ENCODE data around the gene OSGEP.

The OSGEP gene

DNA sequence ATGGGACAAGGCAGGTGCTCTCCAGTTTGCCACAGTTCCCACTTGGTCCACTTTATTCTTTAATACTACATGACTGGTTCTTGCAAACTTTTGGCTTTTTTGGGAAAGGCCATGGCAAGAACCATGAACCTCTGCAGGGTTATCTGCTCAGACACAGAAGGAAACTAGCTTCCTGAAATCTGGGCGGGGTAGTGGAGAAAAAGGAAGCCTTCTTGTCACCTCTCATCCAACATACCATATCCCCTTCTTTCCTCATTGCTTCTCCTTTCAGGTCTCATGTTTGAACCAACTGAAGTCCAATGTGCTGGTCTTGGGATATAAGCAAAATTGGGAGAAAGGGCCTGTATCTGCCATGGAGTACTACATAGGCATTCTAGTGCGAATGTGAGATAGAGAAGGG, 13.2 kb downstream of the OSGEP start:
- no peak for DNase-seq
- Mint-ChIP-seq H3K27me3 (ENCODE audit: low read depth, poor library complexity) (peaks cover 20% of the 10 kb centered on the region), H3K9me3 (peaks cover 6% of the 10 kb centered on the region), H3K27ac (no peak overlapping the region), H3K4me3 (no peak overlapping the region), H3K4me1 (peaks cover 8% of the 10 kb centered on the region), H3K36me3 (ENCODE audit: low read depth) (peaks cover 15% of the 10 kb centered on the region)
- TF ChIP-seq, protein P1, sequence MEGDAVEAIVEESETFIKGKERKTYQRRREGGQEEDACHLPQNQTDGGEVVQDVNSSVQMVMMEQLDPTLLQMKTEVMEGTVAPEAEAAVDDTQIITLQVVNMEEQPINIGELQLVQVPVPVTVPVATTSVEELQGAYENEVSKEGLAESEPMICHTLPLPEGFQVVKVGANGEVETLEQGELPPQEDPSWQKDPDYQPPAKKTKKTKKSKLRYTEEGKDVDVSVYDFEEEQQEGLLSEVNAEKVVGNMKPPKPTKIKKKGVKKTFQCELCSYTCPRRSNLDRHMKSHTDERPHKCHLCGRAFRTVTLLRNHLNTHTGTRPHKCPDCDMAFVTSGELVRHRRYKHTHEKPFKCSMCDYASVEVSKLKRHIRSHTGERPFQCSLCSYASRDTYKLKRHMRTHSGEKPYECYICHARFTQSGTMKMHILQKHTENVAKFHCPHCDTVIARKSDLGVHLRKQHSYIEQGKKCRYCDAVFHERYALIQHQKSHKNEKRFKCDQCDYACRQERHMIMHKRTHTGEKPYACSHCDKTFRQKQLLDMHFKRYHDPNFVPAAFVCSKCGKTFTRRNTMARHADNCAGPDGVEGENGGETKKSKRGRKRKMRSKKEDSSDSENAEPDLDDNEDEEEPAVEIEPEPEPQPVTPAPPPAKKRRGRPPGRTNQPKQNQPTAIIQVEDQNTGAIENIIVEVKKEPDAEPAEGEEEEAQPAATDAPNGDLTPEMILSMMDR (IDR thresholded peaks at IDR 0.05) = no peak

GRCh38 chr14:20440882-20441281, 13.7 kb downstream of the OSGEP start:
- Mint-ChIP-seq H3K36me3 (ENCODE audit: low read depth) (peaks cover 15% of the 10 kb centered on the region), H3K9me3 (peaks cover 6% of the 10 kb centered on the region), H3K27me3 (ENCODE audit: low read depth, poor library complexity) (peaks cover 20% of the 10 kb centered on the region), H3K27ac (no peak overlapping the region), H3K4me1 (peaks cover 8% of the 10 kb centered on the region), H3K4me3 (no peak overlapping the region)
- no peak for DNase-seq
- TF ChIP-seq, protein P1 (IDR thresholded peaks at IDR 0.05) = no peak

GRCh38 chr14:20440465-20440864, 14.1 kb downstream of the OSGEP start:
- Mint-ChIP-seq H3K27ac (no peak overlapping the region), H3K9me3 (peaks cover 6% of the 10 kb centered on the region), H3K4me1 (peaks cover 12% of the 10 kb centered on the region), H3K36me3 (ENCODE audit: low read depth) (peaks cover 15% of the 10 kb centered on the region), H3K27me3 (ENCODE audit: low read depth, poor library complexity) (peaks cover 24% of the 10 kb centered on the region), H3K4me3 (no peak overlapping the region)
- no peak for DNase-seq
- TF ChIP-seq, protein P1 (IDR thresholded peaks at IDR 0.05) = no peak

DNA sequence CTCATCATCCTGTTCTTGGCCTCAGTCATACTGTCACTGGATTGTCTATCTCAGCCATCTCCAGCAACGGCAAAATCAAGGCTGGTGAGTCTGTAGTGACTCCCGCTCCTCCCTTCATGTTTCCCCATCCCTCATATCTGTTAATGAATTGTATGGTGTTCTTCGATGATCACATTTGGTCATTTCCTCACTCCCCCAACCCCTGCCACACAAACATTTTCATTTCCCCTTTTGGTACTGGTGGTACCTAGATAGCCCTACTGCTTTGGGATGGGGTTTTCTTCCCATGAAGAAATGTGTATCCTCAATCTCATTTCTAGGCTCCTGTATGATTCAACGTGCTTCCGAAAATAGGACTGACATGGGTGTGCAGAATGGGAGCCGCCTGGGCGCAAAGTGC, 15.9 kb downstream of the OSGEP start:
- TF ChIP-seq, protein P1 (IDR thresholded peaks at IDR 0.05) = no peak
- H3K9me3 Mint-ChIP-seq = peaks cover 6% of the 10 kb centered on the region
- H3K27me3 Mint-ChIP-seq (ENCODE audit: low read depth, poor library complexity) = peaks cover 28% of the 10 kb centered on the region
- no peak overlapping the region for H3K4me3 Mint-ChIP-seq
- peaks cover 15% of the 10 kb centered on the region for H3K36me3 Mint-ChIP-seq (ENCODE audit: low read depth)
- no peak for DNase-seq
- H3K27ac Mint-ChIP-seq = no peak overlapping the region
- H3K4me1 Mint-ChIP-seq = peaks cover 15% of the 10 kb centered on the region

DNA sequence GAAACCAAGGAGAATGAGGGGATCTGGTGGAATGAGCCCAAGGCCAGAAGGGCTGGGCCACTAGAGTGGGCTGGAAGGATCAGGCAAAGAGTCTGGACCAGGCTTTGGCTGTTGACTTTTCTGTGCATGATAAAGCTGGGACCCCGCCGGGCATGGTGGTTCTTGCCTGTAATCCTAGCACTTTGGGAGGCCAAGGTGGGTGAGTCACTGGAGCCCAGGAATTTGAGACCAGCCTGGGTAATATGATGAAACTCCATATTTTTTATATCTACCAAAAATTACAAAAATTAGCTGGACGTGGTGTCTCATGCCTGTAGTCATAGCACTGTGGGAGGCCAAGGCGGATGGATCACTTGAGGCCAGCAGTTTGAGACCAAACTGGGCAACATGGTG, 18.3 kb downstream of the OSGEP start:
- Mint-ChIP-seq H3K4me1 (peaks cover 15% of the 10 kb centered on the region), H3K27me3 (ENCODE audit: low read depth, poor library complexity) (peaks cover 28% of the 10 kb centered on the region), H3K9me3 (no peaks in the 10 kb centered on the region), H3K36me3 (ENCODE audit: low read depth) (no peaks in the 10 kb centered on the region), H3K27ac (no peak overlapping the region), H3K4me3 (no peak overlapping the region)
- TF ChIP-seq, protein P1 (IDR thresholded peaks at IDR 0.05) = no peak
- no peak for DNase-seq

DNA sequence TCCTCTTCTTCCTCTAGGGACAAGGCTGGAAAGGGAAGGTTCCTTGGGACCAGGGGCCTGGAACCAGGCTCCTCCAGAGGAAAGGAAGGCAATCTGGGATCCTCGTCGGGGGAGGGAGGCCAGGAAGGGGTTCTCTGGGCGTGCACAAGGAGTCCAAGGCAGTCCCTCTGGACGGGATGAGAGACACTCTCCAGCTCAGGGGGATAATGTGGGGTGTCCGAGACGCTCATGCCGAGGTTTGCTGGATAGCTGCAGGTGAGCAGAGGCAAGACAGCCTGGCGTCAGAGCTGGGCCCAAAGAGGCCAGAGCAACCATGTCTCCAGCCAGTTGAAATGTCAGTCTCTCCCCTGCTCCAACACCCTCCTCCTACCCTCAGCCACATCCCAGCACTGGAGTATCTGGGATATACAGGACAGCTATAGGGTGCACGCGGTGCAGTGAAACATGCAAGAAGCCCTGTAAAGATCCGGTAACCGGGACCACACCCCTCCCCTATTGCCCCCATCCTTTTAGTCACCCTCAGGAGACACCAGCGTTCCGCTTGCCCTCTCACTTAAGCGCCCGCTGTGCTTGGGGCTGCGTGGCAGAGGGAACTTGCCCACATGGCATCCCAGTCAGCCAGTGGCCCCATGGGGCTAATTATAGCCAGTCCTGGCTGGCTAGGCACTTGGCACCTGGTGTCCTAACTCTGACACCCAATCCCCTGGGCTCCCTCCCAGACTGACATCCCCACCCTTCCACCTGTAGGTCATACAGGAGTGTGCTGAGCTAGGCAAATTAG, 18.8 kb downstream of the OSGEP start, which contains the start of gene KLHL33:
TSS of gene KLHL33 (minus strand) at position 585 of the 781 bp plus-strand sequence. CDS start at position 230, 355 bp downstream.
- no peak for DNase-seq
- TF ChIP-seq, protein P1 (IDR thresholded peaks at IDR 0.05) = no peak
- Mint-ChIP-seq H3K27me3 (ENCODE audit: low read depth, poor library complexity) (peaks cover 26% of the 10 kb centered on the region), H3K4me3 (peak within 1 kb of the TSS; percentile 68), H3K36me3 (ENCODE audit: low read depth) (no peaks in the 10 kb centered on the region), H3K4me1 (peaks cover 11% of the 10 kb centered on the region), H3K27ac (no peak within 1 kb of the TSS), H3K9me3 (no peaks in the 10 kb centered on the region)

Data from nephron progenitor cell (in vitro differentiated cells).